Transverse colon (tissue), 3 donors: ENCODE data around the gene KLK11.

Experiments
- CTCF ChIP-seq, 5 experiments: fragments of 200-600 bp in 3 of 5; fragments of 450-650 bp in 2 of 5; sonication (generic) in 3 of 5; IDR thresholded peaks; 1 replicate in 2 of 5; 2 replicates in 3 of 5; pipeline ENCODE4 v1.5.1; 2016 to 2017; ENCODE audit warnings: antibody characterized with exemption in 5 of 5, inconsistent platforms in 3 of 5, mild to moderate bottlenecking in 2 of 5, moderate library complexity in 1 of 5
- POLR2A ChIP-seq: fragments of 450-650 bp; IDR thresholded peaks from one replicate; pipeline ENCODE4 v1.6.1; 2016; ENCODE audit warnings: antibody characterized with exemption, mild to moderate bottlenecking, moderate library complexity

GRCh38 chr19:51009061-51009891, 17.1 kb downstream of the KLK11 start:
- TF ChIP-seq CTCF (IDR thresholded peaks at IDR 0.05) (no peak), POLR2A (no peak)
